GM19452 (cell line): ENCODE results near the gene MTHFD1L.

ENCODE experiments used
- ATAC-seq: cut with Tn5 transposase; IDR thresholded peaks from one replicate; pipeline ENCODE4 v1.9.1; 2021; ENCODE audit not compliant: unreplicated experiment

Gene MTHFD1L

GRCh38 chr6:150930841-150931240 lies 65.3 kb downstream of the MTHFD1L start:
- ATAC-seq, result no peak

GRCh38 chr6:150931405-150931804 lies 65.9 kb downstream of the MTHFD1L start:
- no peak for ATAC-seq

- ATAC-seq, result no peak
Measured at GRCh38 chr6:150932996-150933395, 67.5 kb downstream of the MTHFD1L start.

- ATAC-seq, result no peak
Measured at GRCh38 chr6:150934380-150934779, 68.9 kb downstream of the MTHFD1L start.

- no peak for ATAC-seq
Measured at GRCh38 chr6:150936021-150936555, 70.6 kb downstream of the MTHFD1L start.

- ATAC-seq, result no peak
Measured at GRCh38 chr6:150937132-150937906, 71.8 kb downstream of the MTHFD1L start.

GRCh38 chr6:150939399-150939798 lies 73.9 kb downstream of the MTHFD1L start:
- no peak for ATAC-seq

- ATAC-seq, result no peak
Measured at GRCh38 chr6:150940941-150941340, 75.4 kb downstream of the MTHFD1L start.

GRCh38 chr6:150949526-150949925 lies 84.0 kb downstream of the MTHFD1L start:
- ATAC-seq, result no peak

GRCh38 chr6:150953851-150954250 lies 88.3 kb downstream of the MTHFD1L start:
- no peak for ATAC-seq

- ATAC-seq, result no peak
Measured at GRCh38 chr6:150959166-150959565, 93.7 kb downstream of the MTHFD1L start.

GRCh38 chr6:150962436-150962835 lies 96.9 kb downstream of the MTHFD1L start:
- ATAC-seq, result no peak

- ATAC-seq, result no peak
Measured at GRCh38 chr6:150964765-150965164, 99.3 kb downstream of the MTHFD1L start.

GRCh38 chr6:150966786-150967185 lies 101.3 kb downstream of the MTHFD1L start:
- ATAC-seq, result no peak

- no peak for ATAC-seq
Measured at GRCh38 chr6:150967381-150967780, 101.9 kb downstream of the MTHFD1L start.

GRCh38 chr6:150967910-150968309 lies 102.4 kb downstream of the MTHFD1L start:
- ATAC-seq, result no peak

GRCh38 chr6:150969901-150970300 lies 104.4 kb downstream of the MTHFD1L start:
- ATAC-seq, result no peak

- no peak for ATAC-seq
Measured at GRCh38 chr6:150971219-150971618, 105.7 kb downstream of the MTHFD1L start.

GRCh38 chr6:150975136-150975535 lies 109.6 kb downstream of the MTHFD1L start:
- no peak for ATAC-seq

- ATAC-seq, result no peak
Measured at GRCh38 chr6:150977281-150977680, 111.8 kb downstream of the MTHFD1L start.

- no peak for ATAC-seq
Measured at GRCh38 chr6:150978624-150979023, 113.1 kb downstream of the MTHFD1L start.

GRCh38 chr6:150979826-150980350 lies 114.4 kb downstream of the MTHFD1L start:
- no peak for ATAC-seq
